Ovary (tissue), 9 donors: ENCODE measurements around the gene HSPA12B. TPM values are rescaled to one million over a fixed set of nuclear protein-coding genes. Genes with fewer than 3 reads are reported as not detected.

Experiments
- DNase-seq, 5 donors: peaks; one replicate each; pipeline ENCODE4 v3.0.0-alpha.2; 2019 to 2020
- H3K27ac ChIP-seq, 2 donors: fragments of 200-600 bp; one replicate each; pipeline versions ENCODE4 v1.5.1 to v1.8.0; 2019 to 2022
- H3K27me3 ChIP-seq: fragments of 200-600 bp; one replicate; pipeline ENCODE4 v1.8.0; 2022
- H3K36me3 ChIP-seq: fragments of 200-600 bp; sonication (generic); one replicate; pipeline ENCODE4 v1.5.1; 2019
- H3K4me1 ChIP-seq: one replicate; pipeline ENCODE4 v1.8.1; 2013; ENCODE audit warnings: mild to moderate bottlenecking, moderate library complexity; ENCODE audit not compliant: insufficient read depth
- H3K4me3 ChIP-seq: fragments of 200-600 bp; sonication (generic); one replicate; pipeline ENCODE4 v1.5.1; 2017
- H3K9me3 ChIP-seq, 2 donors: fragments of 200-600 bp in 1 of 2; sonication (generic) in 1 of 2; one replicate each; pipeline versions ENCODE4 v1.5.1 to v1.8.1; 2013 to 2019; ENCODE audit warnings: mild to moderate bottlenecking in 1 of 2, moderate library complexity in 1 of 2
- CTCF ChIP-seq, 3 donors: fragments of 450-650 bp in 2 of 3; fragments of 200-600 bp in 1 of 3; IDR thresholded peaks; one replicate each; pipeline versions ENCODE4 v1.5.1 to v1.8.0; 2016 to 2022; ENCODE audit warnings: antibody characterized with exemption in 3 of 3, mild to moderate bottlenecking in 1 of 3
- EP300 ChIP-seq: sonication (generic); formaldehyde crosslinking; IDR thresholded peaks from one replicate; pipeline ENCODE4 v1.6.1; 2017; ENCODE audit warnings: antibody characterized with exemption
- POLR2A ChIP-seq: fragments of 450-650 bp; IDR thresholded peaks from one replicate; pipeline ENCODE4 v1.6.1; 2017; ENCODE audit warnings: antibody characterized with exemption, mild to moderate bottlenecking, moderate library complexity
- WGBS, 3 donors: extraction: QIAGEN DNeasy Blood & Tissue Kit in 1 of 3; methylation state at CpG; one replicate each; pipeline versions ENCODE4 v1.1.5 to v1.1.7; 2013 to 2017; 5-methylcytosine and 5-hydroxymethylcytosine counted together
- intact Hi-C, 4 donors: fragments of 100-400 bp; cut with DNase I; formaldehyde crosslinking; loops; one replicate each; pipeline versions ENCODE4 v1.11.0 to v1.15.1; 2022 to 2023
- polyA plus RNA-seq, 2 donors: library from polyadenylated mRNA; stranded (reverse); fragments of 200-250 nt in 1 of 2; fragments of 350-450 nt in 1 of 2; fragmentation: Illumina TruSeq in 1 of 2; extraction: RNeasy Lipid Tissue Mini Kit (QIAGEN cat#74804) in 1 of 2; gene quantifications; one replicate each; pipeline ENCODE4 v1.2.3, GENCODE V29; 2013 to 2014
- total RNA-seq, 7 donors: library from RNA; depleted of rRNA in 2 of 7; stranded (reverse); fragments of >200 nt in 2 of 7; fragmentation: NEBNext Ultra II Directional in 3 of 7; extraction: Animal tissue kit (Norgen Biotek cat#: 25700) in 3 of 7; gene quantifications; one replicate each; pipeline versions ENCODE4 v1.1.0 to v1.2.4, GENCODE V29; 2016 to 2023
- donor health status: DM: no; HTN: no; CAD: no; lungs with moderate emphysema.
- donor health status: DM: no; HTN: no; CAD: no.
- donor health status: Bipolar disorder and iron deficiency.
- donor health status: DM: yes; HTN: yes; CAD: no.
- donor health status: DM: no; HTN: no; CAD: no.
- donor health status: DM: yes; HTN: yes; CAD: no.

HSPA12B gene
- total and polyA plus RNA-seq, 9 donors = 4.6 to 22.8 (median 7.4) TPM

GRCh38 chr20:3794701-3795420 lies 62.4 kb downstream of the HSPA12B start:
- Histone ChIP-seq H3K27me3 (no peaks in the 10 kb centered on the region), H3K9me3 (no peaks in the 10 kb centered on the region), H3K27ac (peak overlapping the region; percentile 85 to 92), H3K4me1 (peaks cover 2% of the 10 kb centered on the region), H3K36me3 (no peaks in the 10 kb centered on the region), H3K4me3 (peak overlapping the region; percentile 47)
- 76% methylated on average over 25 of the region's 25 CpGs for WGBS, 3 donors
- TF ChIP-seq POLR2A (no peak), EP300 (no peak), CTCF (IDR thresholded peaks at IDR 0.05) (no peak)
- intact Hi-C loops = no loop called here
- DNase-seq = no peak

GRCh38 chr20:3795511-3796468 lies 63.3 kb downstream of the HSPA12B start, which contains the start of gene CDC25B:
Gene CDC25B, plus strand, starts transcription at chr20:3796310. Its CDS starts 222 bp downstream, at chr20:3796532.
- peak within 1 kb of the TSS; percentile 47 for H3K4me3 ChIP-seq
- 1% methylated on average over 62 to 69 of the region's 69 CpGs for WGBS, 3 donors
- H3K36me3 ChIP-seq = no peaks in the 10 kb centered on the region
- peak within 1 kb of the TSS; percentile 85 to 92 for H3K27ac ChIP-seq
- TF ChIP-seq CTCF (IDR thresholded peaks at IDR 0.05) = peak in 2 of 3 donors; percentile 78 to 86
- TF ChIP-seq EP300 = no peak
- peak; percentile 63 for TF ChIP-seq POLR2A
- peak; percentile 94 to 96 (median 94) for DNase-seq
- H3K9me3 ChIP-seq = no peaks in the 10 kb centered on the region
- H3K4me1 ChIP-seq = peaks cover 2% of the 10 kb centered on the region
- intact Hi-C loops = no loop called here
- H3K27me3 ChIP-seq = no peaks in the 10 kb centered on the region

GRCh38 chr20:3796477-3797225 lies 64.2 kb downstream of the HSPA12B start:
- Histone ChIP-seq H3K4me1 (peaks cover 2% of the 10 kb centered on the region), H3K4me3 (peak overlapping the region; percentile 47), H3K27me3 (no peaks in the 10 kb centered on the region), H3K27ac (peak overlapping the region; percentile 26 to 92), H3K36me3 (no peaks in the 10 kb centered on the region), H3K9me3 (no peaks in the 10 kb centered on the region)
- no peak for DNase-seq
- TF ChIP-seq CTCF (IDR thresholded peaks at IDR 0.05) (no peak), EP300 (no peak), POLR2A (no peak)
- intact Hi-C loops = no loop called here
- WGBS, 3 donors = 11 to 13% (median 12%) methylated on average over 30 to 33 of the region's 33 CpGs

GRCh38 chr20:3797226-3797545 lies 64.7 kb downstream of the HSPA12B start:
- Histone ChIP-seq H3K27ac (peak overlapping the region; percentile 26 to 92), H3K9me3 (no peaks in the 10 kb centered on the region), H3K4me3 (no peak overlapping the region), H3K4me1 (peaks cover 2% of the 10 kb centered on the region), H3K36me3 (no peaks in the 10 kb centered on the region), H3K27me3 (no peaks in the 10 kb centered on the region)
- 71 to 74% (median 73%) methylated on average over 5 of the region's 5 CpGs for WGBS, 3 donors
- DNase-seq = peak in 2 of 5 donors; percentile 51 to 52
- TF ChIP-seq CTCF (IDR thresholded peaks at IDR 0.05) = no peak
- TF ChIP-seq EP300 = no peak
- TF ChIP-seq POLR2A = no peak
- intact Hi-C loops = no loop called here
